Measurements from ENCODE around the gene RPLP2. TPM values are rescaled to one million over a fixed set of nuclear protein-coding genes. Genes with fewer than 3 reads are reported as not detected.

RPLP2 gene
- total RNA-seq, 2 donors from 2014 or later: 4,178 to 4,199 TPM

GRCh38 chr11:823441-824291, 13.9 kb downstream of the RPLP2 start:
- Mint-ChIP-seq H3K27ac (peak overlapping the region; percentile 60), H3K4me3 (peak overlapping the region; percentile 56), H3K4me1 (peaks cover 8% of the 10 kb centered on the region), H3K27me3 (peaks cover 16% of the 10 kb centered on the region), H3K36me3 (ENCODE audit: low read depth) (peaks cover 2% of the 10 kb centered on the region)
- H3K9me3 ChIP-seq (ENCODE audit: control insufficient read depth, low read length, poor library complexity, severe bottlenecking): no peaks in the 10 kb centered on the region
- no peak for DNase-seq
- no peak for ATAC-seq

- H3K4me1 Mint-ChIP-seq: peaks cover 9% of the 10 kb centered on the region
- H3K27me3 Mint-ChIP-seq: peaks cover 23% of the 10 kb centered on the region
- H3K9me3 ChIP-seq (ENCODE audit: control insufficient read depth, low read length, poor library complexity, severe bottlenecking): no peaks in the 10 kb centered on the region
- peak overlapping the region; percentile 87 for H3K27ac Mint-ChIP-seq
- no peak for ATAC-seq
- peaks cover 2% of the 10 kb centered on the region for H3K36me3 Mint-ChIP-seq (ENCODE audit: low read depth)
- DNase-seq: no peak
- H3K4me3 Mint-ChIP-seq: no peak overlapping the region
Observed at GRCh38 chr11:824292-824880, 14.6 kb downstream of the RPLP2 start.

DNA sequence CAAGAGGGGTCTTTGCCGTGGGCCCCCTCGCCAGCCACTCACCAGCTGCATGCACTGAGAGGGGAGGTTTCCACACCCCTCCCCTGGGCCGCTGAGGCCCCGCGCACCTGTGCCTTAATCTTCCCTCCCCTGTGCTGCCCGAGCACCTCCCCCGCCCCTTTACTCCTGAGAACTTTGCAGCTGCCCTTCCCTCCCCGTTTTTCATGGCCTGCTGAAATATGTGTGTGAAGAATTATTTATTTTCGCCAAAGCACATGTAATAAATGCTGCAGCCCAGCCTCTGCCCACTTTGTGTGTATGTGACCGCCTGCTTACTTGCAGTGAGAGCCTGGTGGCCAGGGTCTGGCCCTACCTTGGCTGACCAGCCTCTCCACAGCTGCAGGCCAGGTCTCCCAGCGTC, 15.2 kb downstream of the RPLP2 start:
- Mint-ChIP-seq H3K36me3 (ENCODE audit: low read depth) (peaks cover 2% of the 10 kb centered on the region), H3K4me3 (peak overlapping the region; percentile 36), H3K27ac (peak overlapping the region; percentile 87), H3K27me3 (peaks cover 28% of the 10 kb centered on the region), H3K4me1 (peaks cover 12% of the 10 kb centered on the region)
- no peaks in the 10 kb centered on the region for H3K9me3 ChIP-seq (ENCODE audit: control insufficient read depth, low read length, poor library complexity, severe bottlenecking)
- ATAC-seq: no peak
- DNase-seq: no peak

GRCh38 chr11:825366-826226, 15.8 kb downstream of the RPLP2 start:
- H3K4me1 Mint-ChIP-seq: peaks cover 15% of the 10 kb centered on the region
- H3K36me3 Mint-ChIP-seq (ENCODE audit: low read depth): peaks cover 2% of the 10 kb centered on the region
- no peak for ATAC-seq
- no peak for DNase-seq
- H3K9me3 ChIP-seq (ENCODE audit: control insufficient read depth, low read length, poor library complexity, severe bottlenecking): no peaks in the 10 kb centered on the region
- H3K27ac Mint-ChIP-seq: peak overlapping the region; percentile 87
- peak overlapping the region; percentile 36 for H3K4me3 Mint-ChIP-seq
- H3K27me3 Mint-ChIP-seq: peaks cover 28% of the 10 kb centered on the region

DNA sequence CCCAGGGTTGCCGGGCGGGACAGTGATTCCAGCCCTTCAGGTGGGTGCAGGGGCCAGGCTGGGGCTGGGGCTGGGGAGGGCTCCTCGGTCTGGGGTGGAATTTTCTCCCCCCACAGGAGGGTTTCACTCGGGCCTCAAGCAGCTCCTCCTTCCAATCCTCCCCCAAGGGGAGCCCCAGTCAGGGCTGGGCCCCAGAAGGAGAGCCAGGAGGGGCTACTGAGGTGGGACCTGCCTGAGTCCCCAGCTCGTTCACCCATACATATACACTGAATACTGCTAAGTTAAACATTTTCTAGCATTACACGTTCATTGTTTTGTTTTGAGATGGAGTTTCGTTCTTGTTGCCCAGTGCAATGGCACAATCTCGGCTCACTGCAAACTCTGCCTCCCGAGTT, 16.5 kb downstream of the RPLP2 start:
- H3K9me3 ChIP-seq (ENCODE audit: control insufficient read depth, low read length, poor library complexity, severe bottlenecking): no peaks in the 10 kb centered on the region
- Mint-ChIP-seq H3K27ac (no peak overlapping the region), H3K4me1 (peaks cover 15% of the 10 kb centered on the region), H3K4me3 (peak overlapping the region; percentile 78), H3K36me3 (ENCODE audit: low read depth) (peaks cover 2% of the 10 kb centered on the region), H3K27me3 (peaks cover 28% of the 10 kb centered on the region)
- DNase-seq (no peak), ATAC-seq (no peak)

DNA sequence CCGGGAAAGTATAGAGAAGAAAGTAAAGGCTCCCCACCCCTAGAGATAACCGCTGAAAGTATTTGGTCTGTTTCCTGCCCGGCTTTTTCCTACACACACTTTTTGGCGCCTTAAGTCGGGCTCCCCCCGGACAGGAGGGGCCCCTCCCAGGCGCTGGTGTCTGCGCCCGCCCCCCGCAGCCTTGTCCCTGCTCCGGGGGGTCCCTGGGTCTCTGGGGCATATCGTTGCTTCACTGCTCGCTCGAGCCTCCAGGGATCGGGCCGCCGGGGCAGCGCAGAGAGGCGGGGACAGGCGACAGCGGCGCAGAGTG, 17.0 kb downstream of the RPLP2 start:
- no peaks in the 10 kb centered on the region for H3K9me3 ChIP-seq (ENCODE audit: control insufficient read depth, low read length, poor library complexity, severe bottlenecking)
- DNase-seq (no peak), ATAC-seq (peak; percentile 5)
- Mint-ChIP-seq H3K4me3 (peak overlapping the region; percentile 78), H3K27me3 (peaks cover 28% of the 10 kb centered on the region), H3K27ac (no peak overlapping the region), H3K4me1 (peaks cover 17% of the 10 kb centered on the region), H3K36me3 (ENCODE audit: low read depth) (peaks cover 2% of the 10 kb centered on the region)

DNA sequence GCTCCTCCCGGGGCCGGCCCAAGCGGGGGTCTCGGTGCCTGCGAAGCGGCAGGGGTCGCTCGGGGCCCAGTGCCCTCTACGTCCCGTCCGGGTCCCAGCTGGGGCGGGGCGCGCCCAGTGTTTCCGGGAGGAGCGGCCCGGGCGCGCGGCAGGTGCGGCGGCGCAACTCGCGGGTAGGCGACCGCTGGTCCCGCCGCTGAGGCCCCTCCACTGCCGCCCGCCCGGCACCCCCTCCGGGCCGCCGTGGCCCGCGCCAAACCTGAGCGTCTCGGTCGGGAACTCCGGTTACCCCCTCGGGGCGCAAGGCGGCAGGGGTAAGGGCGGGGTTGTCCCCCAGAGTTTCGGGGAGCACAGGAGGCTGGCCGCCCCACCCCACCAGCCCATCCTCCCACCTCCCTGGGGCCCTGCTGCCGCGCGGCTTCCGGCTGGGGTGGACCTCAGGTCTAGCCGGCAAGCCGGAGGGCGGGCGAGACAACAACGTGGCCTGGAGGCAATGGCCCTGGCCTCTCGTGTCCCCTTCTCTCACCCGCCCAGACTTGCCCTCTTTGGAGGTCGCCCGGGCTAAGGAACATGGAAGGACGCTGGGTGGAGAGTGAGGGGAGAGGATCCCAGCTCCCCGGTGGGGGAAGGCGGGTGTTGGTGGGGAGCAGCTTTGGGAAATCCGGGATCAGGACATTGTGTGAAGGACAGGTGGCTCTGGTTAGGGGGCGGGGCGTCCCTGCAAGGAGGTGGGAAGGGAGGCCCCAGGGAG, 17.6 kb downstream of the RPLP2 start:
- H3K4me1 Mint-ChIP-seq: peaks cover 18% of the 10 kb centered on the region
- ATAC-seq (peak; percentile 10), DNase-seq (no peak)
- no peaks in the 10 kb centered on the region for H3K9me3 ChIP-seq (ENCODE audit: control insufficient read depth, low read length, poor library complexity, severe bottlenecking)
- H3K27ac Mint-ChIP-seq: no peak overlapping the region
- H3K27me3 Mint-ChIP-seq: peaks cover 28% of the 10 kb centered on the region
- peaks cover 2% of the 10 kb centered on the region for H3K36me3 Mint-ChIP-seq (ENCODE audit: low read depth)
- peak overlapping the region; percentile 83 for H3K4me3 Mint-ChIP-seq

- peak within 1 kb of the TSS; percentile 83 for H3K4me3 Mint-ChIP-seq
- ATAC-seq (no peak), DNase-seq (no peak)
- H3K27ac Mint-ChIP-seq: no peak within 1 kb of the TSS
- no peaks in the 10 kb centered on the region for H3K9me3 ChIP-seq (ENCODE audit: control insufficient read depth, low read length, poor library complexity, severe bottlenecking)
- H3K36me3 Mint-ChIP-seq (ENCODE audit: low read depth): peaks cover 2% of the 10 kb centered on the region
- peaks cover 18% of the 10 kb centered on the region for H3K4me1 Mint-ChIP-seq
- H3K27me3 Mint-ChIP-seq: peaks cover 28% of the 10 kb centered on the region
Observed at GRCh38 chr11:827897-828192, 18.1 kb downstream of the RPLP2 start, which contains the start of gene CRACR2B. Gene CRACR2B (plus strand): TSS chr11:827919. CDS start chr11:828608, 689 bp downstream.

DNA sequence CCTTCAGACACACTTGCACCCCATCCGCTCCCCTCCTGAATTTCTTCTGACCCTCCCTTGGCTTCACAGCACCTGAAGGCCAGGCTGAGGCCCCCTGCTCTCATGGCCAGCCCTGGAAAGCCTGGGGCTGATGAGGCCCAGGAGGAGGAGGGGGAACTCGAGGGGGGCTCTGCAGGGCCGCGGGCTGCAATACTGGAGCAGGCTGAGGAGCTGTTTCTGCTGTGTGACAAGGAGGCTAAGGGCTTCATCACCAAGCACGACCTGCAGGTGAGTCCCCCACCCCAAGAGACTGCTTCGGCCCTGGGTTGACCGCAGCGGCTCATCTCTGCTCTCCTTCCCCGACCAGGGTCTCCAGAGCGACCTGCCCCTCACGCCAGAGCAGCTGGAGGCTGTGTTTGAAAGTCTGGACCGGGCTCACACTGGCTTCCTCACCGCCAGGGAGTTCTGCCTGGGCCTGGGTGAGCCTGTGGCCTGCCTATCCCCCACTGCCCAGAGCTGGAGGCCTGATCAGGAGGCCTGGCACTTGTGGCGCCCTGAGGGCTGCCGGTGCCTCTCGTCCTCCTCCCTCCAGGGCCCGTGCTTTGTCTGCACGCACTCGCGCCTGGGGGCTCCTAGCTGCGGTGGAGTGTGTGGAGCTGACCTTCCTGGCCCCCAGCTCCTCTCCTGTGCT, 18.9 kb downstream of the RPLP2 start:
- no peak for ATAC-seq

DNA sequence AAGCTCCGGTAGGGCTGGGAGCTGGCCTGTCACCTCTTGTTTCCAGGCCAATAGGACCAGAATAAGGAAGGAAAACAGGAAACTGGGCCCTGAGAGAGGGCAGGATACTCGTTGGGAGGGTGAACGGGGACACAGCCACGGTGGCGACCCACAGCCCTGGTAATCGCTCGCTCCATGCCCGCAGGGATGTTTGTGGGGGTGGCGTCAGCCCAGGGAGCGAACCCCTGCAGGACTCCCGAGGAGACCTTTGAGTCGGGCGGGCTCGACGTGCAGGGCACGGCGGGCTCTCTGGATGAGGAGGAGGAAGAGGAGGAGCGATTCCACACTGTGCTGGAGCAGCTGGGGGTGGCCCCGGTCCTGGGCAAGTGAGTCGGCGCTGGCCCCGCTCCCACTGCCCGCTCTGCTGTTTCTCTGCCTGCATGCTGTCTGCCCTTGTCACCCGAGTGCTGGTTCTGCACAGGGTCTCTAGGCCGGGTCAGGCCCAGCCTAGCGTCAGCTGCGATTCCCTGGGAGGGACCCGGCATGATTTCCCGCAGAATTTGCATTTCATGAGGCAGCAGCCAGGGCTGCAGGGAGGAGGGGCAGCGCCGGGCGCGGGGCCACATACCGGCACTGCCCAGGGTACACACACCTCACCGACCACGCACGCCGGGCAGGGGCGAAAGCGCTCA, 19.5 kb downstream of the RPLP2 start:
- DNase-seq: no peak

More for the DNA sequence above, 18.9 kb downstream of the RPLP2 start:
- no peak for DNase-seq
- Mint-ChIP-seq H3K4me1 (peaks cover 19% of the 10 kb centered on the region), H3K27ac (no peak overlapping the region), H3K36me3 (ENCODE audit: low read depth) (peaks cover 2% of the 10 kb centered on the region), H3K27me3 (peaks cover 28% of the 10 kb centered on the region), H3K4me3 (peak overlapping the region; percentile 83)
- no peaks in the 10 kb centered on the region for H3K9me3 ChIP-seq (ENCODE audit: control insufficient read depth, low read length, poor library complexity, severe bottlenecking)

DNA sequence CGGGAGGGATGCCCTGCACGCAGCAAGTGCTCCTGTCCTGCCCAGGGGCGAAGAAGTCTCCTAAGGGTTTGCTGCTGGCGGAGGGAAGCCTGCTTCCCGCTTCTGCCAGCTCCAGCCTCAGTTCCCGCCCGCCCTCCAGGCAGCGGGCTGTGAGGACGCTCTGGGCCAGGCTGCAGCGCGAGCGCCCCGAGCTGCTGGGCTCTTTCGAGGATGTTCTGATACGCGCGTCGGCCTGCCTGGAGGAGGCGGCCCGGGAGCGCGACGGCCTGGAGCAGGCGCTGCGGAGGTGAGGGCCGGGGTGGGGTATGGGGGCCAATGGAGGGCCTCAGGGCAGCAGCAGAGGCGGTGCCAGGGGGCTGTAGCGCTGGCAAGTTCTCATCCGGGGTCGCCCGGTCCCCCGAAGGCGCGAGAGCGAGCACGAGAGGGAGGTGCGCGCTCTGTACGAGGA, 20.1 kb downstream of the RPLP2 start:
- peaks cover 26% of the 10 kb centered on the region for H3K4me1 Mint-ChIP-seq
- H3K4me3 Mint-ChIP-seq: peak overlapping the region; percentile 80
- H3K27me3 Mint-ChIP-seq: peaks cover 28% of the 10 kb centered on the region
- ATAC-seq: peak; percentile 8
- no peak for DNase-seq
- no peaks in the 10 kb centered on the region for H3K9me3 ChIP-seq (ENCODE audit: control insufficient read depth, low read length, poor library complexity, severe bottlenecking)
- no peak overlapping the region for H3K27ac Mint-ChIP-seq
- peaks cover 2% of the 10 kb centered on the region for H3K36me3 Mint-ChIP-seq (ENCODE audit: low read depth)

More for the DNA sequence above, 19.5 kb downstream of the RPLP2 start:
- H3K36me3 Mint-ChIP-seq (ENCODE audit: low read depth): peaks cover 2% of the 10 kb centered on the region
- no peaks in the 10 kb centered on the region for H3K9me3 ChIP-seq (ENCODE audit: control insufficient read depth, low read length, poor library complexity, severe bottlenecking)
- ATAC-seq: no peak
- H3K27ac Mint-ChIP-seq: no peak overlapping the region
- H3K4me1 Mint-ChIP-seq: peaks cover 25% of the 10 kb centered on the region
- peak overlapping the region; percentile 80 for H3K4me3 Mint-ChIP-seq
- peaks cover 28% of the 10 kb centered on the region for H3K27me3 Mint-ChIP-seq
